ENCODE results near the gene TMEFF2. TPM values are rescaled to one million over a fixed set of nuclear protein-coding genes. Genes with fewer than 3 reads are reported as not detected.

Gene TMEFF2
- total and polyA plus RNA-seq, 2 donors (not counting 1 experiment from before 2014, with no cell fraction given), result not detected

- Histone ChIP-seq H3K9ac (ENCODE audit: low read length) (no peak overlapping the region), H3K4me3 (ENCODE audit: control extremely low read depth in 1 of 5, extremely low read depth in 1 of 5, insufficient read depth in 1 of 5, low read depth in 2 of 5, low read length in 4 of 5) (no peak overlapping the region), H3K27ac (ENCODE audit: low read length in 2 of 2) (no peak overlapping the region), H3K9me3 (ENCODE audit: control extremely low read depth in 1 of 3, control insufficient read depth in 2 of 3, insufficient read depth in 1 of 3, low read length in 2 of 3) (no peaks in the 10 kb centered on the region), H3K36me3 (replicated peaks in 1 of 2; ENCODE audit: control extremely low read depth in 1 of 2, control insufficient read depth in 1 of 2, extremely low read depth in 1 of 2, insufficient read depth in 2 of 2, low read length in 1 of 2) (no peaks in the 10 kb centered on the region), H3K79me2 (ENCODE audit: control insufficient read depth, insufficient read depth, low read length) (no peaks in the 10 kb centered on the region), H3K4me2 (replicated peaks; ENCODE audit: low read depth, low read length, poor library complexity, severe bottlenecking) (no peak overlapping the region), H3K4me1 (ENCODE audit: control insufficient read depth in 2 of 2, insufficient read depth in 2 of 2, low read length in 2 of 2) (no peaks in the 10 kb centered on the region), H2AFZ (ENCODE audit: insufficient read depth, low read depth, low read length, poor library complexity, severe bottlenecking) (no peak overlapping the region), H3K27me3 (replicated peaks in 1 of 4; ENCODE audit: control extremely low read depth in 1 of 4, control insufficient read depth in 3 of 4, insufficient read depth in 4 of 4, low read length in 3 of 4) (no peaks in the 10 kb centered on the region), H4K20me1 (ENCODE audit: control insufficient read depth, insufficient read depth, low read length, poor library complexity, severe bottlenecking) (no peaks in the 10 kb centered on the region)
- Mint-ChIP-seq H3K4me1 (no peaks in the 10 kb centered on the region), H3K4me3 (no peak overlapping the region), H3K9me3 (ENCODE audit: insufficient read depth) (no peaks in the 10 kb centered on the region), H3K27ac (no peak overlapping the region), H3K27me3 (no peaks in the 10 kb centered on the region)
- ATAC-seq (ENCODE audit: low read depth), result no peak
- intact Hi-C loops (cut with micrococcal nuclease), result no loop called here
- DNase-seq, result no peak
- CTCF ChIA-PET, result no interaction called here
- TF ChIP-seq EZH2 (IDR thresholded peaks at IDR 0.05; ENCODE audit: borderline replicate concordance, insufficient read depth, low read depth, low read length, poor library complexity, severe bottlenecking) (no peak), CTCF (IDR thresholded peaks at IDR 0.05) (no peak)
- POLR2A ChIA-PET, result no interaction called here
These were observed 220.1 kb downstream of the TMEFF2 start for GRCh38 chr2:191974676-191975075.

DNA sequence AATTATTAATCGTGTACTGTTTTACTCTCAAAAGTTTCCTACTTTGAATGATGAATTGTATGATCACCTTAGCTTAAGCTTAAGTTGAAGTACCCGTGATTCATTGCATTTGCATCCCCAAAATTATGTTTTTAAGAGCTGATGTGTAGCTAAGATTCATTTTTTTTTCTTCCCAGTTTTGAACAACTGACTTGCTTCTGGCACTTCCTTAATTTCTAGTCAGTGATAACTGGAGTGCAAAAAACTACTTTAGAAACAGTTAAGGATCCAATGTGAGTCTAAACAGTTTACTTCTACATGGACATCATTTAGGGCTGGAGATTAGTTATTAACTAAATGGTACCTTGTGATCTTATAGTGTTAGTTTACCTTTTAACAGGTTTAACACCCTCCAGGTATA lies 223.9 kb downstream of the TMEFF2 start:
- Histone ChIP-seq H3K27ac (ENCODE audit: low read length in 2 of 2) (no peak overlapping the region), H4K20me1 (ENCODE audit: control insufficient read depth, insufficient read depth, low read length, poor library complexity, severe bottlenecking) (no peaks in the 10 kb centered on the region), H3K36me3 (replicated peaks in 1 of 2; ENCODE audit: control extremely low read depth in 1 of 2, control insufficient read depth in 1 of 2, extremely low read depth in 1 of 2, insufficient read depth in 2 of 2, low read length in 1 of 2) (no peaks in the 10 kb centered on the region), H3K4me3 (ENCODE audit: control extremely low read depth in 1 of 5, extremely low read depth in 1 of 5, insufficient read depth in 1 of 5, low read depth in 2 of 5, low read length in 4 of 5) (no peak overlapping the region), H3K9me3 (ENCODE audit: control extremely low read depth in 1 of 3, control insufficient read depth in 2 of 3, insufficient read depth in 1 of 3, low read length in 2 of 3) (no peaks in the 10 kb centered on the region), H3K4me1 (ENCODE audit: control insufficient read depth in 2 of 2, insufficient read depth in 2 of 2, low read length in 2 of 2) (no peaks in the 10 kb centered on the region), H3K9ac (ENCODE audit: low read length) (no peak overlapping the region), H3K79me2 (ENCODE audit: control insufficient read depth, insufficient read depth, low read length) (no peaks in the 10 kb centered on the region), H2AFZ (ENCODE audit: insufficient read depth, low read depth, low read length, poor library complexity, severe bottlenecking) (no peak overlapping the region), H3K27me3 (replicated peaks in 1 of 4; ENCODE audit: control extremely low read depth in 1 of 4, control insufficient read depth in 3 of 4, insufficient read depth in 4 of 4, low read length in 3 of 4) (no peaks in the 10 kb centered on the region), H3K4me2 (replicated peaks; ENCODE audit: low read depth, low read length, poor library complexity, severe bottlenecking) (no peak overlapping the region)
- ATAC-seq (ENCODE audit: low read depth), result no peak
- ChIA-PET CTCF (no interaction called here), POLR2A (no interaction called here)
- no peaks in the 10 kb centered on the region for H3K4me1 Mint-ChIP-seq
- no peak for DNase-seq
- TF ChIP-seq CTCF (IDR thresholded peaks at IDR 0.05) (no peak), EZH2 (IDR thresholded peaks at IDR 0.05; ENCODE audit: borderline replicate concordance, insufficient read depth, low read depth, low read length, poor library complexity, severe bottlenecking) (no peak)
- H3K27me3 Mint-ChIP-seq, result no peaks in the 10 kb centered on the region
- H3K9me3 Mint-ChIP-seq (ENCODE audit: insufficient read depth), result no peaks in the 10 kb centered on the region
- no peak overlapping the region for H3K4me3 Mint-ChIP-seq
- intact Hi-C loops (cut with micrococcal nuclease), result no loop called here
- H3K27ac Mint-ChIP-seq, result no peak overlapping the region
- no CpG with 5 or more reads among the region's 2 CpGs for WGBS (ENCODE audit: insufficient coverage)

Data from B cell (primary cell).